Measurements from ENCODE around the gene PLAU. TPM values are rescaled to one million over a fixed set of nuclear protein-coding genes. Genes with fewer than 3 reads are reported as not detected.

The PLAU gene
- total and polyA plus RNA-seq, 9 of the 15 experiments (the other 6 are each of a cell fraction or from before 2014, with no cell fraction given) = 2.1 to 16.9 (median 3.3) TPM

GRCh38 chr10:73956476-73957359, 45.8 kb downstream of the PLAU start (continued):
- TF ChIP-seq ZBTB40 (IDR thresholded peaks at IDR 0.05) (no peak; the same call in 1 of the 2 replicates), ZBTB40 (CRISPR knock-in tag; IDR thresholded peaks at IDR 0.05) (no peak), CHD7 (IDR thresholded peaks at IDR 0.05; ENCODE audit: low read depth, low read length) (no peak), TCF7 (IDR thresholded peaks at IDR 0.05; ENCODE audit: borderline replicate concordance) (no peak), KHSRP (IDR thresholded peaks at IDR 0.05) (no peak), ZNF583 (CRISPR knock-in tag; IDR thresholded peaks at IDR 0.05) (no peak), C11orf30 (IDR thresholded peaks at IDR 0.05; ENCODE audit: low read depth) (peak; percentile 42)

Measured in K562 (cell line).